Measurements from ENCODE around the gene KAZALD1.

- no peak for TF ChIP-seq CTCF (IDR thresholded peaks at IDR 0.05)
- TF ChIP-seq RAD21 (conservative IDR thresholded peaks at IDR 0.05 in 1 of 2, IDR thresholded peaks at IDR 0.05 in 1 of 2): no peak
- TF ChIP-seq POLR2A (IDR thresholded peaks at IDR 0.05; ENCODE audit: low read length): no peak
These were observed 42.4 kb upstream of the KAZALD1 start for GRCh38 chr10:101019440-101019703.
